Bronchial epithelial cell (primary cell): ENCODE data around the gene PSENEN. TPM values are rescaled to one million over a fixed set of nuclear protein-coding genes. Genes with fewer than 3 reads are reported as not detected.

Experiments used
- DNase-seq: peaks from one replicate; pipeline ENCODE4 v3.0.0-alpha.2; 2010; ENCODE audit warnings: low read depth
- FAIRE-seq: peaks from 2 replicates; lab custom pipeline; 2011; peaks lifted over from hg19 to GRCh38; lab: Jason Lieb, UNC
- H3K27me3 ChIP-seq: 2 replicates; pipeline ENCODE4 v1.5.1; 2011; ENCODE audit warnings: low read length; ENCODE audit not compliant: control insufficient read depth, insufficient read depth
- H3K36me3 ChIP-seq: 2 replicates; pipeline ENCODE4 v1.5.1; 2011; ENCODE audit warnings: low read length; ENCODE audit not compliant: control insufficient read depth, insufficient read depth
- H3K4me3 ChIP-seq: 2 replicates; pipeline ENCODE4 v1.5.1; 2011; ENCODE audit warnings: mild to moderate bottlenecking, low read depth, low read length, control low read depth
- CTCF ChIP-seq: IDR thresholded peaks from 2 replicates; pipeline ENCODE4 v1.5.1; 2011; ENCODE audit warnings: mild to moderate bottlenecking, moderate library complexity, low read length, control low read depth, inconsistent platforms; ENCODE audit not compliant: insufficient read depth, severe bottlenecking
- total RNA-seq: library from RNA; depleted of rRNA; stranded (reverse); fragments of >200 nt; gene quantifications from 2 replicates; pipeline ENCODE4 v1.2.1, GENCODE V29; 2014

PSENEN gene
- total RNA-seq, 1 donor from 2014 or later = 7.9 TPM

- no peak overlapping the region for H3K4me3 ChIP-seq
- FAIRE-seq (no peak), DNase-seq (no peak)
- no peaks in the 10 kb centered on the region for H3K27me3 ChIP-seq
- no peak for TF ChIP-seq CTCF
- H3K36me3 ChIP-seq = peaks cover 67% of the 10 kb centered on the region
Observed at GRCh38 chr19:35725216-35725861, 20.1 kb upstream of the PSENEN start.

- Histone ChIP-seq H3K4me3 (no peak overlapping the region), H3K27me3 (no peaks in the 10 kb centered on the region), H3K36me3 (peaks cover 70% of the 10 kb centered on the region)
- FAIRE-seq (no peak), DNase-seq (no peak)
- TF ChIP-seq CTCF = no peak
Observed at GRCh38 chr19:35727053-35727955, 18.1 kb upstream of the PSENEN start.

GRCh38 chr19:35727956-35728706, 17.3 kb upstream of the PSENEN start:
- Histone ChIP-seq H3K36me3 (peaks cover 67% of the 10 kb centered on the region), H3K4me3 (no peak overlapping the region), H3K27me3 (no peaks in the 10 kb centered on the region)
- TF ChIP-seq CTCF = no peak
- DNase-seq (no peak), FAIRE-seq (no peak)

GRCh38 chr19:35729021-35729420, 16.4 kb upstream of the PSENEN start:
- no peak overlapping the region for H3K4me3 ChIP-seq
- TF ChIP-seq CTCF = no peak
- DNase-seq (no peak), FAIRE-seq (no peak)
- H3K27me3 ChIP-seq = no peaks in the 10 kb centered on the region
- H3K36me3 ChIP-seq = peaks cover 66% of the 10 kb centered on the region

- H3K36me3 ChIP-seq = peaks cover 62% of the 10 kb centered on the region
Observed at GRCh38 chr19:35729763-35730162, 15.7 kb upstream of the PSENEN start.

More at GRCh38 chr19:35729763-35730162, 15.7 kb upstream of the PSENEN start:
- TF ChIP-seq CTCF = no peak
- DNase-seq (no peak), FAIRE-seq (no peak)
- Histone ChIP-seq H3K4me3 (no peak overlapping the region), H3K27me3 (no peaks in the 10 kb centered on the region)
